Neural crest cell (in vitro differentiated cells): ENCODE data around the gene DOK6. TPM values are rescaled to one million over a fixed set of nuclear protein-coding genes. Genes with fewer than 3 reads are reported as not detected.
"Not testable (repeated sequence)": the region's sequence is repeated elsewhere in the genome, so short reads cannot be mapped to it uniquely, and the experiment has no call there.

Experiments used
- DNase-seq: peaks from one replicate; pipeline ENCODE4 v3.0.0; 2021; ENCODE audit warnings: low read depth, mixed read lengths, low spot score
- H3K27ac Mint-ChIP-seq: one replicate; pipeline ENCODE4 v1.8.0; 2021; ENCODE audit warnings: mild to moderate bottlenecking, mixed read lengths; ENCODE audit not compliant: unreplicated experiment
- H3K27me3 Mint-ChIP-seq: 2 replicates; pipeline ENCODE4 v1.8.0; 2021; ENCODE audit warnings: low read depth, mild to moderate bottlenecking, mixed read lengths
- H3K36me3 Mint-ChIP-seq: 2 replicates; pipeline ENCODE4 v1.8.0; 2021; ENCODE audit warnings: low read depth, mild to moderate bottlenecking, mixed read lengths
- H3K4me1 Mint-ChIP-seq: 2 replicates; pipeline ENCODE4 v1.8.0; 2021; ENCODE audit warnings: mixed read lengths
- H3K4me3 Mint-ChIP-seq: one replicate; pipeline ENCODE4 v1.8.0; 2021; ENCODE audit warnings: mild to moderate bottlenecking, mixed read lengths
- H3K9me3 Mint-ChIP-seq: 2 replicates; pipeline ENCODE4 v1.8.0; 2021; ENCODE audit warnings: mixed read lengths
- CTCF ChIP-seq: fragments of 200-600 bp; sonication (generic); conservative IDR thresholded peaks from 2 replicates; pipeline ENCODE4 v1.5.0; 2021; ENCODE audit warnings: antibody characterized with exemption, mild to moderate bottlenecking
- total RNA-seq: library from RNA; stranded (reverse); gene quantifications from 2 replicates; pipeline ENCODE4 v1.2.1, GENCODE V29; 2021

The DOK6 gene
- total RNA-seq, 1 donor from 2014 or later: 3.6 TPM

- TF ChIP-seq CTCF: no peak
- no peaks in the 10 kb centered on the region for H3K27me3 Mint-ChIP-seq
- no peaks in the 10 kb centered on the region for H3K9me3 Mint-ChIP-seq
- DNase-seq: no peak
- no peak overlapping the region for H3K27ac Mint-ChIP-seq
- H3K4me3 Mint-ChIP-seq: no peak overlapping the region
- H3K36me3 Mint-ChIP-seq: no peaks in the 10 kb centered on the region
- H3K4me1 Mint-ChIP-seq: peaks cover 10% of the 10 kb centered on the region
Measured at GRCh38 chr18:69871363-69871762, 470.7 kb downstream of the DOK6 start.

GRCh38 chr18:69872661-69873060, 472.0 kb downstream of the DOK6 start:
- Mint-ChIP-seq H3K9me3 (no peaks in the 10 kb centered on the region), H3K4me1 (peaks cover 10% of the 10 kb centered on the region), H3K4me3 (no peak overlapping the region), H3K36me3 (no peaks in the 10 kb centered on the region), H3K27ac (no peak overlapping the region), H3K27me3 (no peaks in the 10 kb centered on the region)
- no peak for TF ChIP-seq CTCF
- DNase-seq: no peak

GRCh38 chr18:69874058-69874457, 473.4 kb downstream of the DOK6 start:
- H3K27ac Mint-ChIP-seq: no peak overlapping the region
- TF ChIP-seq CTCF: no peak
- H3K4me3 Mint-ChIP-seq: no peak overlapping the region
- H3K27me3 Mint-ChIP-seq: no peaks in the 10 kb centered on the region
- peaks cover 21% of the 10 kb centered on the region for H3K4me1 Mint-ChIP-seq
- H3K36me3 Mint-ChIP-seq: no peaks in the 10 kb centered on the region
- peaks cover 3% of the 10 kb centered on the region for H3K9me3 Mint-ChIP-seq
- DNase-seq: no peak

- Mint-ChIP-seq H3K4me3 (no peak overlapping the region), H3K27ac (no peak overlapping the region), H3K27me3 (no peaks in the 10 kb centered on the region), H3K4me1 (peaks cover 22% of the 10 kb centered on the region), H3K9me3 (peaks cover 3% of the 10 kb centered on the region), H3K36me3 (no peaks in the 10 kb centered on the region)
- no peak for DNase-seq
- TF ChIP-seq CTCF: no peak
Measured at GRCh38 chr18:69876490-69876889, 475.8 kb downstream of the DOK6 start.

GRCh38 chr18:69878213-69878933, 477.7 kb downstream of the DOK6 start:
- no peaks in the 10 kb centered on the region for H3K36me3 Mint-ChIP-seq
- H3K9me3 Mint-ChIP-seq: peaks cover 3% of the 10 kb centered on the region
- H3K27me3 Mint-ChIP-seq: no peaks in the 10 kb centered on the region
- DNase-seq: no peak
- no peak for TF ChIP-seq CTCF
- no peak overlapping the region for H3K4me3 Mint-ChIP-seq
- peaks cover 16% of the 10 kb centered on the region for H3K4me1 Mint-ChIP-seq
- H3K27ac Mint-ChIP-seq: peak overlapping the region; percentile 41

GRCh38 chr18:69879051-69879450, 478.4 kb downstream of the DOK6 start:
- Mint-ChIP-seq H3K4me1 (peaks cover 16% of the 10 kb centered on the region), H3K27ac (peak overlapping the region; percentile 41)
- H3K9me3 Mint-ChIP-seq, H3K4me3 Mint-ChIP-seq, H3K36me3 Mint-ChIP-seq, H3K27me3 Mint-ChIP-seq, DNase-seq: not testable (repeated sequence)
